H1 (cell line): ENCODE results near the gene DGAT2L6.

Experiments
- CHD2 ChIP-seq: IDR thresholded peaks from 2 replicates; pipeline ENCODE4 v1.6.1; 2012; ENCODE audit warnings: low read length, improper control_type of control experiment
- HDAC6 ChIP-seq: IDR thresholded peaks from one replicate; pipeline ENCODE4 v1.7.1; 2012; ENCODE audit warnings: low read depth, mild to moderate bottlenecking, inconsistent platforms, low read length, moderate library complexity
- POLR2A ChIP-seq, 2 experiments: IDR thresholded peaks; 1 replicate in 1 of 2; 2 replicates in 1 of 2; pipeline ENCODE4 v1.6.1; 2011; ENCODE audit warnings: low read depth in 2 of 2, low read length in 2 of 2, mild to moderate bottlenecking in 2 of 2; ENCODE audit errors: control extremely low read depth in 1 of 2
- POLR2AphosphoS5 ChIP-seq: IDR thresholded peaks from 2 replicates; pipeline ENCODE4 v1.6.1; 2011; ENCODE audit warnings: low read depth, low read length
- RAD21 ChIP-seq, 2 experiments: IDR thresholded peaks in 1 of 2; conservative IDR thresholded peaks in 1 of 2; 2 replicates each; pipeline ENCODE4 v1.6.1; 2011; ENCODE audit warnings: low read depth in 2 of 2, low read length in 2 of 2, improper control_type of control experiment in 1 of 2, inconsistent platforms in 1 of 2, mild to moderate bottlenecking in 1 of 2, moderate library complexity in 1 of 2
- SIRT6 ChIP-seq: IDR thresholded peaks from one replicate; pipeline ENCODE4 v1.7.1; 2012; ENCODE audit warnings: low read length, inconsistent platforms
- SP1 ChIP-seq: IDR thresholded peaks from 2 replicates; pipeline ENCODE4 v1.6.1; 2011; ENCODE audit warnings: low read depth, low read length
- TF ChIP-seq, protein P1 (sequence below), 3 experiments: IDR thresholded peaks; 1 replicate in 2 of 3; 2 replicates in 1 of 3; pipeline versions ENCODE4 v1.5.1 to v1.6.1; 2011; ENCODE audit warnings: low read length in 3 of 3, mild to moderate bottlenecking in 3 of 3, inconsistent platforms in 2 of 3, low read depth in 1 of 3, moderate library complexity in 1 of 3; ENCODE audit not compliant: insufficient read depth in 1 of 3; ENCODE audit errors: control extremely low read depth in 1 of 3
- TF ChIP-seq, protein P2 (sequence below): IDR thresholded peaks from 2 replicates; pipeline ENCODE4 v1.6.1; 2012; ENCODE audit warnings: inconsistent platforms
- TF ChIP-seq, protein P3 (sequence below): IDR thresholded peaks from 2 replicates; pipeline ENCODE4 v1.6.1; 2012; ENCODE audit warnings: low read length, inconsistent platforms
- TF ChIP-seq, protein P4 (sequence below): IDR thresholded peaks from 2 replicates; pipeline ENCODE4 v1.6.1; 2011; ENCODE audit warnings: low read depth, mild to moderate bottlenecking, low read length; ENCODE audit not compliant: insufficient read depth

DNA sequence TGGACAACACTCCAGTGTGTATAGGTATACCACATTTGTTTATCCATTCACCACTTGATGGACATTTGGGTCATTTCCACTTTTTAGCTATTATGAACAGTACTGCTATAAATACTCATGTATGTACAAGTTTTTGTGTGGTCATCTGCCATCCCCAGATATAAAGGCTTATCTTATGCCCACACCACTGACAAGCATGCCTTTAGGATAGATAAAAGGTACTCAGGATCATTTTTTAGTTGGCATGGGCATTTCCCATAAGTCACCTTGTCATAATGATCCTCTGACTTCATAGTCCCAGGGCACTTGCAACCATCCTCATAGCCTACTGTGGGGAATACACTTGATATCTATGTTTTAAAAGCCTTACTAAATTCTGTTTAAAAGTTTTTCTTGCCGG, 63.5 kb downstream of the DGAT2L6 start:
- TF ChIP-seq, protein P1, sequence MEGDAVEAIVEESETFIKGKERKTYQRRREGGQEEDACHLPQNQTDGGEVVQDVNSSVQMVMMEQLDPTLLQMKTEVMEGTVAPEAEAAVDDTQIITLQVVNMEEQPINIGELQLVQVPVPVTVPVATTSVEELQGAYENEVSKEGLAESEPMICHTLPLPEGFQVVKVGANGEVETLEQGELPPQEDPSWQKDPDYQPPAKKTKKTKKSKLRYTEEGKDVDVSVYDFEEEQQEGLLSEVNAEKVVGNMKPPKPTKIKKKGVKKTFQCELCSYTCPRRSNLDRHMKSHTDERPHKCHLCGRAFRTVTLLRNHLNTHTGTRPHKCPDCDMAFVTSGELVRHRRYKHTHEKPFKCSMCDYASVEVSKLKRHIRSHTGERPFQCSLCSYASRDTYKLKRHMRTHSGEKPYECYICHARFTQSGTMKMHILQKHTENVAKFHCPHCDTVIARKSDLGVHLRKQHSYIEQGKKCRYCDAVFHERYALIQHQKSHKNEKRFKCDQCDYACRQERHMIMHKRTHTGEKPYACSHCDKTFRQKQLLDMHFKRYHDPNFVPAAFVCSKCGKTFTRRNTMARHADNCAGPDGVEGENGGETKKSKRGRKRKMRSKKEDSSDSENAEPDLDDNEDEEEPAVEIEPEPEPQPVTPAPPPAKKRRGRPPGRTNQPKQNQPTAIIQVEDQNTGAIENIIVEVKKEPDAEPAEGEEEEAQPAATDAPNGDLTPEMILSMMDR (IDR thresholded peaks at IDR 0.05; ENCODE audit: control extremely low read depth in 1 of 3, insufficient read depth in 1 of 3, low read depth in 1 of 3, low read length in 3 of 3): no peak
- TF ChIP-seq, protein P2, sequence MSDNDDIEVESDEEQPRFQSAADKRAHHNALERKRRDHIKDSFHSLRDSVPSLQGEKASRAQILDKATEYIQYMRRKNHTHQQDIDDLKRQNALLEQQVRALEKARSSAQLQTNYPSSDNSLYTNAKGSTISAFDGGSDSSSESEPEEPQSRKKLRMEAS: no peak
- TF ChIP-seq CHD2: no peak
- TF ChIP-seq POLR2A (IDR thresholded peaks at IDR 0.05; ENCODE audit: control extremely low read depth in 1 of 2, low read depth in 2 of 2, low read length in 2 of 2): no peak
- TF ChIP-seq, protein P3, sequence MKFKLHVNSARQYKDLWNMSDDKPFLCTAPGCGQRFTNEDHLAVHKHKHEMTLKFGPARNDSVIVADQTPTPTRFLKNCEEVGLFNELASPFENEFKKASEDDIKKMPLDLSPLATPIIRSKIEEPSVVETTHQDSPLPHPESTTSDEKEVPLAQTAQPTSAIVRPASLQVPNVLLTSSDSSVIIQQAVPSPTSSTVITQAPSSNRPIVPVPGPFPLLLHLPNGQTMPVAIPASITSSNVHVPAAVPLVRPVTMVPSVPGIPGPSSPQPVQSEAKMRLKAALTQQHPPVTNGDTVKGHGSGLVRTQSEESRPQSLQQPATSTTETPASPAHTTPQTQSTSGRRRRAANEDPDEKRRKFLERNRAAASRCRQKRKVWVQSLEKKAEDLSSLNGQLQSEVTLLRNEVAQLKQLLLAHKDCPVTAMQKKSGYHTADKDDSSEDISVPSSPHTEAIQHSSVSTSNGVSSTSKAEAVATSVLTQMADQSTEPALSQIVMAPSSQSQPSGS: no peak
- TF ChIP-seq SIRT6: no peak
- TF ChIP-seq HDAC6: no peak
- no peak for TF ChIP-seq RAD21 (IDR thresholded peaks at IDR 0.05 in 1 of 2, conservative IDR thresholded peaks at IDR 0.05 in 1 of 2; ENCODE audit: low read depth in 2 of 2, low read length in 2 of 2)
- TF ChIP-seq, protein P4, sequence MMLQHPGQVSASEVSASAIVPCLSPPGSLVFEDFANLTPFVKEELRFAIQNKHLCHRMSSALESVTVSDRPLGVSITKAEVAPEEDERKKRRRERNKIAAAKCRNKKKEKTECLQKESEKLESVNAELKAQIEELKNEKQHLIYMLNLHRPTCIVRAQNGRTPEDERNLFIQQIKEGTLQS: no peak
- TF ChIP-seq POLR2AphosphoS5: no peak
- no peak for TF ChIP-seq SP1
